ENCODE results near the gene LAX1.
"Not testable (repeated sequence)": the region's sequence is repeated elsewhere in the genome, so short reads cannot be mapped to it uniquely, and the experiment has no call there.

Gene LAX1

DNA sequence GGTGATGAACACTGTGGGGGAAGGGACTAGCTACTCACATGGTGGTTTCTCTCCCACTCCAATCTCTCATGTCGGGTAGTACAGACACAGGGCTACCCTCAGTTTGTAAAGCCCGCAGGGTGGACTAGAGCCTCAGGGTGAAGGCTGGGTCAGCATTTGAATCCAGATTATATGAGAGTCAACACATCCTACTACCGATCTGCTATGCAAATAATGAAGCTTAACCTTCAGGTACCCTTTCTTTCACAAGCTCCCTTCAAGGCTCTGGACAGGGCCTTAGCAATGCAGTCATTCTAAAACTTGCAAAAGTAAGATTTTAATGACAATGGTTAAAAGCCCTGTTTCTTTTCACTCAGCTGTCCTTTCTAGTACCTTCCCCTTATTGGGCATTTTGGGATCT lies 25.0 kb downstream of the LAX1 start:
- Mint-ChIP-seq H3K4me1 (peaks cover 4% of the 10 kb centered on the region), H3K27ac (no peak overlapping the region)
- no peak for DNase-seq

DNA sequence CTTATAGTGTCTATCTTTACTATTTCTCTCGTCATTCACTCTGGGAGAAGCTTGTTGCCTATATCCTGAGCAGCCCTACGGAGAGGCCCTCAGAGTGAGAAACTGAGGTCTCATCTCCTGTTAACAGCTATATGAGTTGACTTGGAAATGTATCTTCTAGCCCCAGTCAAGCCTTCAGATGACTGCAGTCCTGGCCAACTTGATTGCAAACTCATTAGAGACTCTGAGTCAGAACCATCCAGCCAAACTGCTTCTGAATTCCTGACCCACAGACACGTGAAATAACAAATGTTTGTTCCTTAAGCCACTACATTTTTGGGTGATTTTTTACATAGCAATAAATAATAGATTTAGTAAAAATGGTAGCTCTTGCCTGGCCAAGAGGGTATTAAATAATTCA lies 26.5 kb downstream of the LAX1 start:
- H3K4me3 Mint-ChIP-seq = no peak overlapping the region
- H3K36me3 Mint-ChIP-seq (ENCODE audit: low read depth) = peaks cover 4% of the 10 kb centered on the region
- H3K27ac Mint-ChIP-seq = no peak overlapping the region
- H3K4me1 Mint-ChIP-seq = peaks cover 11% of the 10 kb centered on the region
- ATAC-seq (no peak), DNase-seq (no peak)
- H3K27me3 Mint-ChIP-seq = no peaks in the 10 kb centered on the region
- H3K9me3 Mint-ChIP-seq = no peaks in the 10 kb centered on the region

More for the DNA sequence above, 25.0 kb downstream of the LAX1 start:
- no peaks in the 10 kb centered on the region for H3K9me3 Mint-ChIP-seq
- H3K27me3 Mint-ChIP-seq = no peaks in the 10 kb centered on the region
- ATAC-seq = no peak
- no peak overlapping the region for H3K4me3 Mint-ChIP-seq
- H3K36me3 Mint-ChIP-seq (ENCODE audit: low read depth) = no peaks in the 10 kb centered on the region

DNA sequence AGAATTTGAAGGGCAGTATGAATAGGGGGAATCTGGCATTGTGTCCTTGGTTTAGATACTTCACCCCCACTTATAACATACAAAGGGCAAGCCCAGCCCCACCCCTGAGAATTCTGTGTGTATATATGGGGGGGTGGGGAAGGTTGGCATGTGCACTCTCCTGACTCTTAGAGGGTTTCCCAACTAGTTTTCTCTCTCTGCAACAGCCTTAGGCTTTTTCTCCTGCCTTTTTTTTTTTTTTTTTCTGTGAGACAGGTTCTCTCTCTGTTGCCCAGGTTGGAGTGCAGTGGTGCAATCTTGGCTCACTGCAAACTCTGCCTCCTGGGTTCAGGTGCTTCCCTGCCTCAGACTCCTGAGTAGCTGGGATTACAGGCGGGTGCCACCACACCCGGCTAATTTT lies 27.5 kb downstream of the LAX1 start:
- DNase-seq (no peak), ATAC-seq (no peak)
- H3K27ac Mint-ChIP-seq = no peak overlapping the region
- no peaks in the 10 kb centered on the region for H3K9me3 Mint-ChIP-seq
- H3K4me3 Mint-ChIP-seq = no peak overlapping the region
- H3K27me3 Mint-ChIP-seq = no peaks in the 10 kb centered on the region
- peaks cover 19% of the 10 kb centered on the region for H3K4me1 Mint-ChIP-seq
- peaks cover 11% of the 10 kb centered on the region for H3K36me3 Mint-ChIP-seq (ENCODE audit: low read depth)

DNA sequence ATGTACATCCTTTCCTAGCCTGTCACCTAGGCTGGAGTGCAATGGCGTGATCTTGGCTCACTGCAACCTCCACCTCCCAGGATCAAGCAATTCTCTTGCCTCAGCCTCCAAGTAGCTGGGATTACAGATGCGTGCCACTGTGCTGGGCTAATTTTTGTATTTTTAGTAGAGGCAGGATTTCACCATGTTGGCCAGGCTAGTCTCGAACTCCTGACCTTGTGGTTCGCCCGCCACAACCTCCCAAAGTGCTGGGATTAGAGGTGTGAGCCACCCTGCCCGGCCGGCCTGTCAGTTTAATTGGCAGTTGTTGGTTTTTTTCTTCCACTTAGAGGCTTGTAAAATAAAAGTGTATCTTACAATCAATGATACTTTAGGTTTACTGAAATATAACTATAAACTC lies 28.6 kb downstream of the LAX1 start:
- not testable (repeated sequence) for H3K9me3 Mint-ChIP-seq, H3K27ac Mint-ChIP-seq, DNase-seq, H3K27me3 Mint-ChIP-seq, ATAC-seq, H3K4me3 Mint-ChIP-seq
- Mint-ChIP-seq H3K36me3 (ENCODE audit: low read depth) (peaks cover 22% of the 10 kb centered on the region), H3K4me1 (peaks cover 30% of the 10 kb centered on the region)

DNA sequence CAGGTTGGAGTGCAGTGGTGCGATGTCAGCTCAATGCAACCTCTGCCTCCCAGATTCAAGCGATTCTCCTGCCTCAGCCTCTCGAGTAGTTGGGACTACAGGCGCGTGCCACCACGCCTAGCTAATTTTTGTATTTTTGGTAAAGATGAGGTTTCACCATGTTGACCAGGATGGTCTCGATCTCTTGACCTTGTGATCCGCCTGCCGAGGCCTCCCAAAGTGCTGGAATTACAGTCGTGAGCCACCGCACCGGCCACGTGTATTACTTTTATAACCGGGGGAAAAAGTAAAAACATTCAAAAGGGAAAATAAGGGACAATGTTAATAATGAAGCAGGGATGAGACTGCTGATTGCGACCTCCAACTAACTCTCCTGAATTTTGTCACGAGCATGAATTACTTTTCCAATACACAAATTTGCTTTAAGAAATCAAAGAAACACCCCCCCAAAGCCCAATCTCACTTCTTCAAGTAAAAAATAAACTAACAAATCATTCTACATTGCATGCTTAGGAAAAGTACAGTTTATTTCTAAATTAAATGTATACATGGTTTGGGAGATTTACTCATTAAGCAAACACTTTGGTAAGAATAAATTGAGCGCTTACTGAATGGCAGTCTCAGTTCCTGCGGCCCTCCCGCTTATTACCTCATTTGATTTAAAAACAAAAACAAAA lies 29.9 kb downstream of the LAX1 start:
- Mint-ChIP-seq H3K4me3 (peak overlapping the region; percentile 93), H3K27ac (peak overlapping the region; percentile 96), H3K27me3 (no peaks in the 10 kb centered on the region), H3K36me3 (ENCODE audit: low read depth) (peaks cover 35% of the 10 kb centered on the region), H3K9me3 (no peaks in the 10 kb centered on the region), H3K4me1 (peaks cover 43% of the 10 kb centered on the region)
- no peak for DNase-seq
- no peak for ATAC-seq

DNA sequence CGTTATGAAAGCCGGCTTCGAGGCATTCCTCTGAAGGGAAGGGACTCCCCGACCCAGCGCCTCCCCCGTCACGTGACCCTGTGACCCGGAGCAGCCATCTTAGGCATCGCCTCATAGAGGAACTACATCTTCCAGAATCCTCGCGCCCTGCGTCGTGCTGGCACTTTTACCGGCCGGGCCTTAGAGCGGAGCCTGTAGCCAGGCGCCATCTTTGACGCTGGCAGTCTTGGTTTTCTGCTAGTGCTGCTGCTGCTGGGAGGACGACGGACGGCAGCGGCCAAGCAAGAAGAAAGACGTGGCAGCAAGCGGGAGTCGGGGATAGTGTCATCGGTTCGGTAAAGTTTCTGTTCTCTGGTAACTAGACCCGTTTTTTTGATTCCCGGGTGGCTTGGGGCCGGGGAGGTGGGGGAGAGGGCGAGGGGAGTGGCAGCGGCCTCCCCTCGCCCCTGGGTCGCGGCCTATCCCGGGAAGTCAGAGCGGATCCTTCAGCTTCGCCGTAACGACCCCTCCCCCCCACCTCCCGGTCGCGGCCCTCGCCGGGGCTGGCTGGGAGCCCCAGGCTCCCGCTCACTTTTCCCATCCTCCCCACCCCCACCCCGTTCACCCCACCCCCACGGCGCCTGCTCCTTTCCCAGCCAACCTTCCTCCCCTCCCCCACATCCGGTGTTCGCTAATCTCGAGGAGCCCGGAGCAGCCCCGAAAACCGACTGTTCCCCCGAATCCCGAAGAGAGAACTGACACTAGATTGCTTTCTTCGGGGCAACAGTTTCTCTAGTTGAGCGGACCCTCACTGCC lies 30.7 kb downstream of the LAX1 start, which contains the start of the genes ZBED6 and ZC3H11A:
ZBED6 (plus strand) TSS at position 183 of the 795 bp plus-strand sequence. CDS start 1,900 bp downstream, outside the sequence.
ZC3H11A (plus strand) TSS at position 183 of the 795 bp plus-strand sequence. CDS start 21,448 bp downstream, outside the sequence.
- DNase-seq (peak; percentile 98), ATAC-seq (peak; percentile 99)
- H3K4me1 Mint-ChIP-seq = peaks cover 51% of the 10 kb centered on the region
- H3K4me3 Mint-ChIP-seq = peak within 1 kb of the TSS; percentile 93
- peaks cover 38% of the 10 kb centered on the region for H3K36me3 Mint-ChIP-seq (ENCODE audit: low read depth)
- H3K9me3 Mint-ChIP-seq = no peaks in the 10 kb centered on the region
- H3K27ac Mint-ChIP-seq = peak within 1 kb of the TSS; percentile 96
- no peaks in the 10 kb centered on the region for H3K27me3 Mint-ChIP-seq

DNA sequence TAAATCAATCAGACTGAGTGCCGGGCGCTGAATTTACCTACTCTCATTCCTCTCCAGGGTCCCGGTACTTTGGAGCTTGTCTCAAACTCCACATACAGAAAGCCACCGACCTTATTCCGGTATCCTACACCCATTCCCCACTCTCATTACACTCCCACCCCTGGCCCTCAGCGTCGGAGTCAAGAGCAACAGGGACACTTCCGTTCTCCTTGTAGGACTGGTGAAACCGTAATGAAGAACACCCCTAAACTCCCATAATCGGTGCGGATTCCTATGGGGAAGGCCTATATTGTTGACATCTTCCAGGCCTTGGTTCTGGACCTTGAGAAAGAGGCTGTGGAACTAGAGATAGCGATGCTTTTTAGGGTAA lies 31.2 kb downstream of the LAX1 start:
- Mint-ChIP-seq H3K27me3 (no peaks in the 10 kb centered on the region), H3K4me3 (peak overlapping the region; percentile 93), H3K9me3 (no peaks in the 10 kb centered on the region), H3K4me1 (peaks cover 55% of the 10 kb centered on the region), H3K27ac (peak overlapping the region; percentile 96), H3K36me3 (ENCODE audit: low read depth) (peaks cover 40% of the 10 kb centered on the region)
- ATAC-seq (peak; percentile 12), DNase-seq (peak; percentile 40)

DNA sequence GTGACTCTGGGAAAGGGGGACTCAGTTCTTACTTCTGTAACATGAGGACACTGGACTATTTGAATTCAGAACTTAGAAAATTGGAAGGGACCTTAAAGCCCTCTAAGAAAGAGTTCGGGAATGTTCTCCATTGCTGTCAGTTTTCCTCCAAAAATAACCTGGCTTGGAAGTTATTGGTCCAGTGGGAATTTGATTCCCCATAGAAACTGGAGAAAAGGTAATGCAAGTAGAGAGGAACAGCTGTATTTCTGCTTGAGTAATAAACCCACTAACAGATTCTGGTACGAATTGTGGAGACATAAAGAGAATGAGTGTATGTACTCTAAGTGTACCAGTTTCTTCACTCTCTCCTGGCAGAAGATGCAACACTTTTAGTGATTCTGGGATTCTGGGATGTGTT lies 32.2 kb downstream of the LAX1 start:
- ATAC-seq = no peak
- Mint-ChIP-seq H3K27ac (peak overlapping the region; percentile 27), H3K9me3 (no peaks in the 10 kb centered on the region), H3K27me3 (no peaks in the 10 kb centered on the region), H3K4me3 (peak overlapping the region; percentile 93), H3K4me1 (peaks cover 60% of the 10 kb centered on the region), H3K36me3 (ENCODE audit: low read depth) (peaks cover 42% of the 10 kb centered on the region)
- no peak for DNase-seq

DNA sequence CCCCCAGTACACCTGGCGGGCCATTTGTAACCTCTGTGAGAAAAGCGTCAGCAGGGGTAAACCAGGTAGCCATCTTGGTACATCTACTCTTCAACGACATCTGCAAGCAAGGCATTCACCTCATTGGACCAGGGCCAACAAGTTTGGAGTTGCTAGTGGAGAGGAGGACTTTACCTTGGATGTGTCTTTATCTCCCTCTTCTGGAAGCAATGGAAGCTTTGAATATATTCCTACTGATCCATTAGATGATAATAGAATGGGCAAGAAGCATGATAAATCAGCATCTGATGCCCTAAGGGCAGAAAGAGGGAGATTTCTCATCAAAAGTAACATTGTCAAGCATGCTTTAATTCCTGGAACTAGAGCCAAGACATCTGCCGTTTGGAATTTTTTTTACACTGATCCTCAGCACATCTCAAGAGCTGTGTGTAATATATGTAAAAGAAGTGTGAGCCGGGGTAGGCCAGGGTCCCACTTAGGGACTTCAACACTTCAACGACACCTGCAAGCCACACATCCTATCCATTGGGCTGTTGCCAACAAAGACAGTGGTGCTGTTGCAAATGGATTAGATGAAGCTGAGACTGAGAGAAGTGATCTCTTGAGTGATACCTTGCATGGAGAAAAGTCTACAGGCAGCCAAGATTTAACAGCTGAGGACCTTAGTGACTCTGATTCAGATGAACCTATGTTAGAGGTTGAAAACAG lies 33.1 kb downstream of the LAX1 start:
- Mint-ChIP-seq H3K36me3 (ENCODE audit: low read depth) (peaks cover 50% of the 10 kb centered on the region), H3K4me1 (peaks cover 65% of the 10 kb centered on the region), H3K4me3 (peak overlapping the region; percentile 3), H3K27ac (no peak overlapping the region), H3K9me3 (no peaks in the 10 kb centered on the region), H3K27me3 (no peaks in the 10 kb centered on the region)
- ATAC-seq = no peak
- no peak for DNase-seq

DNA sequence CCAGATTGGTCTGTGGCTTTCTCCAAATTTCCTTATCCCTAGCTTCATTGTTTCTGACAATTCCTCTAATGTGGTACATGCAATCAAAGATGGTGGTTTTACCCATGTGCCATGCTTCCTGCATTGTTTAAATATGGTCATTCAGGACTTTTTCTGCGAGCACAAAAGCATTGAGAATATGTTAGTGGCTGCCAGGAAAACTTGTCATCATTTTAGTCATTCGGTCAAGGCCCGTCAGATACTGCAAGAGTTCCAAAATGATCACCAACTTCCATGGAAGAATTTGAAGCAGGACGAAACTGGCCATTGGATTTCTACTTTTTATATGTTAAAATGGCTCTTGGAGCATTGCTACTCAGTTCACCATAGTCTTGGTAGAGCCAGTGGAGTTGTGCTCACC lies 34.2 kb downstream of the LAX1 start:
- no peaks in the 10 kb centered on the region for H3K27me3 Mint-ChIP-seq
- peaks cover 58% of the 10 kb centered on the region for H3K36me3 Mint-ChIP-seq (ENCODE audit: low read depth)
- DNase-seq (no peak), ATAC-seq (no peak)
- no peaks in the 10 kb centered on the region for H3K9me3 Mint-ChIP-seq
- no peak overlapping the region for H3K4me3 Mint-ChIP-seq
- H3K4me1 Mint-ChIP-seq = peaks cover 69% of the 10 kb centered on the region
- H3K27ac Mint-ChIP-seq = no peak overlapping the region

DNA sequence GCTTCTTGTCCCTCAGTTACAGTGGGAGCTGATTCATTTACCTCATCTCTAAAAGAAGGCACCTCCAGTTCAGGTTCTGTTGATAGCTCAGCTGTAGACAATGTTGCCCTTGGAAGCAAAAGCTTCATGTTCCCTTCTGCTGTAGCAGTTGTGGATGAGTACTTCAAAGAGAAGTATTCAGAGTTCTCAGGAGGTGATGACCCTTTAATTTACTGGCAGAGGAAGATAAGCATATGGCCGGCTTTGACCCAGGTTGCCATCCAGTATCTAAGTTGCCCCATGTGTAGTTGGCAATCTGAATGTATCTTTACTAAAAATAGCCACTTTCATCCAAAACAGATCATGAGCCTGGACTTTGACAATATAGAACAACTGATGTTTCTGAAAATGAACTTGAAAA lies 35.0 kb downstream of the LAX1 start:
- Mint-ChIP-seq H3K4me3 (no peak overlapping the region), H3K27ac (peak overlapping the region; percentile 14), H3K9me3 (no peaks in the 10 kb centered on the region)

DNA sequence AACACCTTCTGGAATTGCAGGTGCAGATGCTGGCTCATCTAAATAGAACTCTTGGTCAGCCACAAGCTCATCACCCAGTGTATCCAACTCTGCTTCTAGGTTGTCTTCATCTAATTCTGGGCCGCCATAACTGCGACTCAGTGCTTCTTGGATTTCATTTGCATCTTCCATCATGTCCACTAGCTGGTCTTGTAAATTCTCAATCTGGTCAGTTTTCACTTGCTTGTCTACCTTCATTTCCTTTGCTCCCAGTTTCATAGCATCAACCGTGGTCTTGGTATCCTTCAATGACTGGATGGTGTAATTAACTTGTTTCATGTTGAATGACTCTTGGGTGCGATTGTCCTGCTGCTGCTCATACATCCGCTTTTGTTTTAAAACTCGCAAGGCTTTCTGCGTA lies 40.7 kb downstream of the LAX1 start:
- ATAC-seq = no peak
- Mint-ChIP-seq H3K27me3 (no peaks in the 10 kb centered on the region), H3K9me3 (no peaks in the 10 kb centered on the region), H3K4me1 (peaks cover 31% of the 10 kb centered on the region), H3K4me3 (no peak overlapping the region), H3K36me3 (ENCODE audit: low read depth) (peaks cover 51% of the 10 kb centered on the region), H3K27ac (peak overlapping the region; percentile 5)
- DNase-seq = no peak

More for the DNA sequence above, 35.0 kb downstream of the LAX1 start:
- ATAC-seq (no peak), DNase-seq (no peak)
- peaks cover 64% of the 10 kb centered on the region for H3K4me1 Mint-ChIP-seq
- H3K27me3 Mint-ChIP-seq = no peaks in the 10 kb centered on the region
- peaks cover 63% of the 10 kb centered on the region for H3K36me3 Mint-ChIP-seq (ENCODE audit: low read depth)

DNA sequence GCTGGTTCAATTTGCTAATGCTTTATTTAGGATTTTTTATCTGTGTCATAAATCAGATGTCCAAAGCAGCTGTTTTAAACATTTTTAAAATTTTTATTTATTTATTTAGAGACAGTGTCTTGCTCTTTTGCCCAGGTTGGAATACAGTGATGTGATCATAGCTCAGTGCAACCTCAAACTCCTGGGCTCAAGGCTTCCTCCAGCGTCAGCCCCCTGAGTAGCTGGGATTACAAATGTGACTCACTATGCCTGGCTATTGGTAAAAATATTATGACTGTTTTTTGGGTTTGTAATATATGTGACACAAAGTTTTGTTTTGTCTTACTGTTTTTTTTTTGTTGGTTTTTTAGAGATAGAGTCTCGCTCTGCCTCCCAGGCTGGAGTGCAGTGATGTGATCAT lies 42.2 kb downstream of the LAX1 start:
- Mint-ChIP-seq H3K4me3 (no peak overlapping the region), H3K9me3 (no peaks in the 10 kb centered on the region), H3K27ac (no peak overlapping the region), H3K27me3 (no peaks in the 10 kb centered on the region), H3K4me1 (peaks cover 29% of the 10 kb centered on the region), H3K36me3 (ENCODE audit: low read depth) (peaks cover 53% of the 10 kb centered on the region)
- ATAC-seq (no peak), DNase-seq (no peak)

DNA sequence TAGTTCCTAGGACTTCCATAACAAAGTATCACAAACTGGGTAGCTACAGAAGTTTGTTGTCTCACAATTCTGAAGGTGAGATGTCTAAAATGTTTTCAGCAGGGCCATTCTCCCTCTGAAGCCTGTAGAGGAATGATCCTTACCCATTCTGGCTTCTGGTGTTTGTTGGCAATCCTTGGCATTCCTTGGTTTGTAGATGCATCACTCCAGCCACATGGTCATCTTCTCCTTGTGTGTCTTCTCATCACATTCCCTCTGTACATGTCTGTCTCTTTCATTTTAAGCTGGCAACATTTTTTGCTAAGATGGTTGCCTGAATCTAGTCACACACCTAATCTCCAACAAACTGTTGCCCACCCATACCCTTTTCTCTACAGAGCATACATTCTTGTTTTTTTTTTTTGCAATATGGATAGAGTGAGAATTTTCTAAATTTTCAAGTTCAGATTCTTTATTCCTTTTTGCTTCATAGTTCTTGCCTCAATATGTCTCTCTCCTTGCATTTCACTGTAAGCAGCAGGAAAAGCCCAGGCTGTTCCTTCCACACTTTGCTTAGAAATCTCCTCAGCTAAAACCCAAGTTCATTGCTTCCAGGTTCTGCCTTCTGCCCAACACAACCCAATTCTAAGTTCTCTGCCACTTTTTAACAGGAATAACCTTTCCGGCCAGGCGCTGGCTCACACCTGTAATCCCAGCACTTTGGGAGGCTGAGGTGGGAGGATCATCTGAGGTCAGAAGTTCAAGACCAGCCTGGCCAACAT lies 48.8 kb downstream of the LAX1 start:
- Mint-ChIP-seq H3K9me3 (no peaks in the 10 kb centered on the region), H3K4me3 (no peak overlapping the region), H3K36me3 (ENCODE audit: low read depth) (peaks cover 58% of the 10 kb centered on the region), H3K27me3 (no peaks in the 10 kb centered on the region), H3K4me1 (peaks cover 13% of the 10 kb centered on the region), H3K27ac (no peak overlapping the region)
- DNase-seq (no peak), ATAC-seq (no peak)

Data from activated naive CD8-positive, alpha-beta T cell treated with anti-CD3 and anti-CD28 coated beads, Interleukin-2, amount 50 U/mL, for 24 hours (primary cell).